Myometrial cell (primary cell): ENCODE results near the gene OR51E2. TPM values are rescaled to one million over a fixed set of nuclear protein-coding genes. Genes with fewer than 3 reads are reported as not detected.

Source experiments
- total RNA-seq: library from RNA; depleted of rRNA; stranded (reverse); fragments of >200 nt; gene quantifications from 2 replicates; pipeline ENCODE4 v1.2.3, GENCODE V29; 2015

OR51E2 gene
- total RNA-seq, result under 0.01 TPM in 1 of 2 replicates, not detected in the other

GRCh38 chr11:4697585-4697984, at the start of gene OR51E2:
TSS of gene OR51E2 (minus strand) at chr11:4697853. CDS start at chr11:4682711, 15,142 bp downstream.

GRCh38 chr11:4704054-4704789, 6.6 kb upstream of the OR51E2 start, which contains the start of gene MMP26:
TSS of gene MMP26 (plus strand) at chr11:4704784.

DNA sequence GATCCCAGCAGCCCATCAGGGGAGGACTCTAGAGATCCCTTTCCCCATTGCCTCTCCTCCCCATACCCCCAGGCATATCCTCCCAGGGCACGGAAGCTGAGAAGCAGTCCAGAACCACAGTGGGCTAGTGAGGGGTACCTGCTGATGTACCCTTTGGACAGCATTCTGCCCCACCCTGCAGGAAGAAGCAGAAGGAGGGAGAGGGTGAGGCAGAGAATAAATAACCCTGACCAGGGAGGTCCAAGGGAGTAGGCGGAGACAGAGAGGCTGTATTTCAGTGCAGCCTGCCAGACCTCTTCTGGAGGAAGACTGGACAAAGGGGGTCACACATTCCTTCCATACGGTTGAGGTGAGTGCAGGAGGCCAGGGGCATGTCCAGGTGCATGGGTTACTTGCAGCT, 54.0 kb downstream of the OR51E2 start, which contains the start of gene OR51E1:
TSS of gene OR51E1 (plus strand) at position 301 of the 400 bp plus-strand sequence. CDS start 8,545 bp downstream, outside the sequence.

DNA sequence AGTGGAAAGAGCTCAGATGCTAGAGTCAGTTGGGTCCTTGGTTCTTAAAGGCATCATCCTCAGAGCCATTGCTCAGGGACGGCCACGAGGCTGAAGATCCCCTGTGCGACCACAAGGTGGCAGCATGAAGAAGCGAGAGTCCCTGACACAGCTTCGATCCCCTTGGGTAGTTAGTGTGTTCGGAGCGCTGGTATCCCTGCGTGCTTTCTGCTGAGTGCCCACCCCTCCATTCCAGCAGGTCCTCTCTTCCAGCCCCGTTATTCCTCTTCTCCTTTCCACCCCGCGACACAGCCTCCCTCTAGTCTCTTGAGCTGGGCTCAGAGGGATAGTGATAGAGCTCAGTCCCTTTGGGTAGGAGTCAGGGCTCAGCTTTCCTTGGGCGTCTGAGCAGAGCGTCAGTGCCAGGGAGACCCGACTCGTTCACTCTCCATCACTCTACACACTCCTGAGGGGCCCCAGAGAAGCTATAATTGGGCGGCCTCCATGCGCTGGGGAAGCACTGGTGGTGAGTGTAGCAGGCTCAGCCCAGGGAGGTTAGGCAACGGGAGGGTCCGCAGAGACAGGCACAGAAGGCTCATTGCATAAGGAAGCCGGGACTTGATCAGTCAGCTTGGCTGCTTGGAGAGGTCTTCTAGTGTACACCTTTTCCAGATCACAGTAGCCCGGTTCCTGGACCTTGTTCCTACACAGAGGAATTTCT, 60.5 kb downstream of the OR51E2 start, which contains the start of gene OR51D1:
TSS of gene OR51D1 (plus strand) at position 516 of the 700 bp plus-strand sequence. CDS start 2,314 bp downstream, outside the sequence.

Other genes with a start within 250 kb of the OR51E2 start
- gene OR52K2, start 248.6 kb downstream of the OR51E2 start, total RNA-seq, result not detected in 2 replicates
- gene OR52K1, start 215.2 kb downstream of the OR51E2 start, total RNA-seq, result not detected in 2 replicates
- not detected in 2 replicates for gene OR52M1, start 152.7 kb downstream of the OR51E2 start, total RNA-seq
- not detected in 2 replicates for gene OR52I2, start 116.1 kb downstream of the OR51E2 start, total RNA-seq
- gene OR52I1, start 103.8 kb downstream of the OR51E2 start, total RNA-seq, result not detected in 2 replicates
- gene TRIM68, start 89.6 kb downstream of the OR51E2 start, total RNA-seq, result 10.1 and 13.3 TPM in 2 replicates
- not detected in 2 replicates for gene OR51D1, start 60.4 kb downstream of the OR51E2 start, total RNA-seq
- not detected in 2 replicates for gene OR51E1, start 53.9 kb downstream of the OR51E2 start, total RNA-seq
- gene MMP26, start 6.9 kb upstream of the OR51E2 start, total RNA-seq, result not detected in 2 replicates
- not detected in 2 replicates for gene OR51F1, start 72.1 kb upstream of the OR51E2 start, total RNA-seq
- gene OR52R1, start 106.5 kb upstream of the OR51E2 start, total RNA-seq, result not detected in 2 replicates
- gene OR51F2, start 123.5 kb upstream of the OR51E2 start, total RNA-seq, result not detected in 2 replicates
- not detected in 2 replicates for gene OR51S1, start 151.4 kb upstream of the OR51E2 start, total RNA-seq
- not detected in 2 replicates for gene OR51T1, start 184.0 kb upstream of the OR51E2 start, total RNA-seq
- not detected in 2 replicates for gene OR51A7, start 205.9 kb upstream of the OR51E2 start, total RNA-seq
- gene OR51G2, start 221.5 kb upstream of the OR51E2 start, total RNA-seq, result not detected in 2 replicates
- gene OR51G1, start 226.5 kb upstream of the OR51E2 start, total RNA-seq, result not detected in 2 replicates
- not detected in 2 replicates for gene OR51A4, start 249.8 kb upstream of the OR51E2 start, total RNA-seq